ENCODE data around the gene UNC5C.

DNA sequence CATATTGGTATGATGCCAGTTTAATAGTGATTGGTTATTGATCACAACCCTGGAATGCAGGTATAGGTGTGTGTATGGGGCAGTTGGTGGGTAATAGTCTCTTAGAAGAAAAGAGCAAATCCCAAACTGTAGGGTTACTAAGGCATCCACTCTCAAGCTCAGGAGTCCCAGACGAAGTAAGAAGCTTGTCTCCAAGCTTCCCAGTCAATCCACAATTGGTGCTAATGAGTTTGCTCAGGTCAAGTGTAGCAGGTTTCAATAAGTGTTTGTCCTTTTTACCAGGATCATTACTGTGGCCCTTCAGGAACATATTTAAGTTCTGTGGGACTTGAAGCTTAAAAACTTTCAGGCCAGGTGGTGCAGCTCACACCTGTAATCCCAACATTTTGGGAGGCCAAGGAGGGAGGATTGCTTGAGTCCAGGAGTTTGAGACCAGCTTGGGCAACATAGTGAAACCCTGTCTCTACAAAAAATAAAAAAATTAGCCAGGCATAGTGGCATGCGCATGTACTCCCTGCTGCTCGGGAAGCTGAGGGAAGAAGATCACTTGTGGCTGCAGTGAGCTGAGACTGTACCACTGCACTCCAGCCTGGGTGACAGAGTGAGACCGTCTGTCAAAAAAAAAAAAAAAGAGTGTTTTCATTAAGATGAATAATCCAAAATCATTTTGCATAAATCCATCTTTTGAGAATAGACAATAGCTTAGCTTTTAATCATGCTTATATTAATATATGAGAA is 166.8 kb downstream of the UNC5C start:
- TF ChIP-seq, protein P1, sequence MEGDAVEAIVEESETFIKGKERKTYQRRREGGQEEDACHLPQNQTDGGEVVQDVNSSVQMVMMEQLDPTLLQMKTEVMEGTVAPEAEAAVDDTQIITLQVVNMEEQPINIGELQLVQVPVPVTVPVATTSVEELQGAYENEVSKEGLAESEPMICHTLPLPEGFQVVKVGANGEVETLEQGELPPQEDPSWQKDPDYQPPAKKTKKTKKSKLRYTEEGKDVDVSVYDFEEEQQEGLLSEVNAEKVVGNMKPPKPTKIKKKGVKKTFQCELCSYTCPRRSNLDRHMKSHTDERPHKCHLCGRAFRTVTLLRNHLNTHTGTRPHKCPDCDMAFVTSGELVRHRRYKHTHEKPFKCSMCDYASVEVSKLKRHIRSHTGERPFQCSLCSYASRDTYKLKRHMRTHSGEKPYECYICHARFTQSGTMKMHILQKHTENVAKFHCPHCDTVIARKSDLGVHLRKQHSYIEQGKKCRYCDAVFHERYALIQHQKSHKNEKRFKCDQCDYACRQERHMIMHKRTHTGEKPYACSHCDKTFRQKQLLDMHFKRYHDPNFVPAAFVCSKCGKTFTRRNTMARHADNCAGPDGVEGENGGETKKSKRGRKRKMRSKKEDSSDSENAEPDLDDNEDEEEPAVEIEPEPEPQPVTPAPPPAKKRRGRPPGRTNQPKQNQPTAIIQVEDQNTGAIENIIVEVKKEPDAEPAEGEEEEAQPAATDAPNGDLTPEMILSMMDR (IDR thresholded peaks at IDR 0.05): no peak
- TF ChIP-seq POLR2A (IDR thresholded peaks at IDR 0.05): no peak
